OCI-LY3 (cell line): ENCODE results near the gene IL12B.
"Not testable (repeated sequence)": the region's sequence is repeated elsewhere in the genome, so short reads cannot be mapped to it uniquely, and the experiment has no call there.

Experiments used
- EZH2phosphoT487 ChIP-seq: fragments of 200-600 bp; shearing (Covaris generic); IDR thresholded peaks from 2 replicates; pipeline ENCODE4 v1.6.1; 2018; ENCODE audit warnings: antibody characterized with exemption, mixed run types, low read depth
- TF ChIP-seq, protein P1 (sequence below): fragments of 200-600, 300-600 bp; sonication (generic); IDR thresholded peaks from 2 replicates; pipeline ENCODE4 v1.5.1; 2014; ENCODE audit warnings: antibody characterized with exemption, low read length, low read depth

DNA sequence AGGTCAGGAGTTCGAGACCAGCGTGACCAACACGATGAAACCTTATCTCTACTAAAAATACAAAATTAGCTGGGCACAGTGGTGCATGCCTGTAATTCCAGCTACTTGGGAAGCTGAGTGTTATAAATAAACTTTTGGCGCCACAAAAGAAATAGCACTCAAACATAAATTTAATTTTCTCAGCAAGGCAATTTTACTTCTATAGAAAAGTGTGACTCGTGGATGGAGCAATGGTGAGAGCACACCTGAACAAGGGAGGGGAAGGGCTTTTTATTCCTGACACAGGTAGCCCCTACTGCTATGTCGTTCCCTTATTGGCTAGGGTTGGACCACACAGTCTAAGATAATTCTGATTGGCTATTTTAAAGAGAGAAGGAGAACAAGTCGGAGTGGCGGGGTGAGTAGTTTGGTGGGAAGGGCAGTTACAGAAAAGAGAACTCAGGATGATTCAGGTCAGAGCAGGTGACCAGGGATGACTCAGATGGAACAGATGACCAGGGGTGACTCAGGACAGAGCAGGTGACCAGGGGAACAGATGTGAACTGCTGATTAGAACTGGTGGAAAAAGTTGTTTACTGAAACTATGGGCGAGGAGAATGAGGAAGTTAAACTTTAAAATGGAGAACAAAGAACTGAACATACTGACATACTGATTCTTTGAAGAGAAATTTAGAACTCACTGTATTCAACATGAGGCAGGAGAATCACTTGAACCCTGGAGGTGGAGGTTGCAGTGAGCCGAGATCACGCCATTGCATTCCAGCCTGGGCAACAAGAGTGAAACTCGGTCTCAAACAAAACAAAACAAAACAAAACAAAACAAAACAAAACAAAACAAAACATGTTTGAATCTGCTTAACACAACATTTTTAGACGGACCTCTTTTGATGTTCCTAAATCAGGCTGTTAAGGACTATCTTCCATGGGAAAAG is 28.1 kb downstream of the IL12B start:
- TF ChIP-seq, protein P1, sequence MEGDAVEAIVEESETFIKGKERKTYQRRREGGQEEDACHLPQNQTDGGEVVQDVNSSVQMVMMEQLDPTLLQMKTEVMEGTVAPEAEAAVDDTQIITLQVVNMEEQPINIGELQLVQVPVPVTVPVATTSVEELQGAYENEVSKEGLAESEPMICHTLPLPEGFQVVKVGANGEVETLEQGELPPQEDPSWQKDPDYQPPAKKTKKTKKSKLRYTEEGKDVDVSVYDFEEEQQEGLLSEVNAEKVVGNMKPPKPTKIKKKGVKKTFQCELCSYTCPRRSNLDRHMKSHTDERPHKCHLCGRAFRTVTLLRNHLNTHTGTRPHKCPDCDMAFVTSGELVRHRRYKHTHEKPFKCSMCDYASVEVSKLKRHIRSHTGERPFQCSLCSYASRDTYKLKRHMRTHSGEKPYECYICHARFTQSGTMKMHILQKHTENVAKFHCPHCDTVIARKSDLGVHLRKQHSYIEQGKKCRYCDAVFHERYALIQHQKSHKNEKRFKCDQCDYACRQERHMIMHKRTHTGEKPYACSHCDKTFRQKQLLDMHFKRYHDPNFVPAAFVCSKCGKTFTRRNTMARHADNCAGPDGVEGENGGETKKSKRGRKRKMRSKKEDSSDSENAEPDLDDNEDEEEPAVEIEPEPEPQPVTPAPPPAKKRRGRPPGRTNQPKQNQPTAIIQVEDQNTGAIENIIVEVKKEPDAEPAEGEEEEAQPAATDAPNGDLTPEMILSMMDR: not testable (repeated sequence)
- not testable (repeated sequence) for TF ChIP-seq EZH2phosphoT487
